ENCODE measurements around the gene RAD18. TPM values are rescaled to one million over a fixed set of nuclear protein-coding genes. Genes with fewer than 3 reads are reported as not detected.

Gene RAD18
- total RNA-seq, 1 donor from 2014 or later, result 6.0 TPM

DNA sequence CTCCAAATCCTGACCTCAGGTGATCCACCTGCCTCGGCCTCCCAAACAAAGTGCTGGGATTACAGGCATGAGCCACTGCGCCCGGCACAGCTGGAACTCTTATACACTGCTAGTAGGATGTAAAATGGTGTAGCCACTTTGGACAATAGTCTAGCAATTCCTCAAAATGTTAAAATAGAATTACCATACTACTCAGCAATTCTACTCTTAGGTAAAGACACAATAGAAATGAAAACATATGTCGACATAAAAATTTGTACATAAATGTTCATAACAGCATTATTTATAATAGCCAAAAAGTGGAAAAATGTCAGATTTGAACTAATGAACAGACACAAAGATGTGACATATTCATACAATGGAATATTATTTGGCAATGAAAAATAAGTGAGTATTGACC, 33.4 kb downstream of the RAD18 start:
- Mint-ChIP-seq H3K36me3 (ENCODE audit: low read depth, unreplicated experiment) (no peaks in the 10 kb centered on the region), H3K9me3 (ENCODE audit: unreplicated experiment) (peaks cover 2% of the 10 kb centered on the region), H3K27me3 (ENCODE audit: low read depth, unreplicated experiment) (no peaks in the 10 kb centered on the region), H3K4me1 (ENCODE audit: low read depth, unreplicated experiment) (no peaks in the 10 kb centered on the region), H3K4me3 (ENCODE audit: unreplicated experiment) (no peak overlapping the region), H3K27ac (ENCODE audit: unreplicated experiment) (no peak overlapping the region)
- Histone ChIP-seq H3K9ac (ENCODE audit: low read length) (no peak overlapping the region), H3K79me2 (ENCODE audit: insufficient read depth, low read length) (peaks cover 4% of the 10 kb centered on the region), H3K36me3 (ENCODE audit: insufficient read depth, low read length) (no peaks in the 10 kb centered on the region), H3K27ac (ENCODE audit: low read depth, low read length) (no peak overlapping the region), H3K27me3 (ENCODE audit: insufficient read depth, low read length) (no peaks in the 10 kb centered on the region), H2AFZ (ENCODE audit: low read depth, low read length) (no peak overlapping the region), H4K20me1 (ENCODE audit: insufficient read depth, low read length) (no peaks in the 10 kb centered on the region), H3K4me2 (ENCODE audit: low read length) (no peak overlapping the region), H3K9me3 (ENCODE audit: insufficient read depth, low read depth, low read length) (no peaks in the 10 kb centered on the region), H3K4me3 (ENCODE audit: insufficient read depth, low read depth, low read length) (no peak overlapping the region), H3K4me1 (ENCODE audit: insufficient read depth, low read length) (no peaks in the 10 kb centered on the region)
- DNase-seq (ENCODE audit: low read depth) (no peak), FAIRE-seq (no peak)
- TF ChIP-seq EZH2 (IDR thresholded peaks at IDR 0.05; ENCODE audit: insufficient read depth, low read length), result no peak
- TF ChIP-seq, protein P1, sequence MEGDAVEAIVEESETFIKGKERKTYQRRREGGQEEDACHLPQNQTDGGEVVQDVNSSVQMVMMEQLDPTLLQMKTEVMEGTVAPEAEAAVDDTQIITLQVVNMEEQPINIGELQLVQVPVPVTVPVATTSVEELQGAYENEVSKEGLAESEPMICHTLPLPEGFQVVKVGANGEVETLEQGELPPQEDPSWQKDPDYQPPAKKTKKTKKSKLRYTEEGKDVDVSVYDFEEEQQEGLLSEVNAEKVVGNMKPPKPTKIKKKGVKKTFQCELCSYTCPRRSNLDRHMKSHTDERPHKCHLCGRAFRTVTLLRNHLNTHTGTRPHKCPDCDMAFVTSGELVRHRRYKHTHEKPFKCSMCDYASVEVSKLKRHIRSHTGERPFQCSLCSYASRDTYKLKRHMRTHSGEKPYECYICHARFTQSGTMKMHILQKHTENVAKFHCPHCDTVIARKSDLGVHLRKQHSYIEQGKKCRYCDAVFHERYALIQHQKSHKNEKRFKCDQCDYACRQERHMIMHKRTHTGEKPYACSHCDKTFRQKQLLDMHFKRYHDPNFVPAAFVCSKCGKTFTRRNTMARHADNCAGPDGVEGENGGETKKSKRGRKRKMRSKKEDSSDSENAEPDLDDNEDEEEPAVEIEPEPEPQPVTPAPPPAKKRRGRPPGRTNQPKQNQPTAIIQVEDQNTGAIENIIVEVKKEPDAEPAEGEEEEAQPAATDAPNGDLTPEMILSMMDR (IDR thresholded peaks at IDR 0.05; ENCODE audit: insufficient read depth, low read depth, low read length), result no peak

DNA sequence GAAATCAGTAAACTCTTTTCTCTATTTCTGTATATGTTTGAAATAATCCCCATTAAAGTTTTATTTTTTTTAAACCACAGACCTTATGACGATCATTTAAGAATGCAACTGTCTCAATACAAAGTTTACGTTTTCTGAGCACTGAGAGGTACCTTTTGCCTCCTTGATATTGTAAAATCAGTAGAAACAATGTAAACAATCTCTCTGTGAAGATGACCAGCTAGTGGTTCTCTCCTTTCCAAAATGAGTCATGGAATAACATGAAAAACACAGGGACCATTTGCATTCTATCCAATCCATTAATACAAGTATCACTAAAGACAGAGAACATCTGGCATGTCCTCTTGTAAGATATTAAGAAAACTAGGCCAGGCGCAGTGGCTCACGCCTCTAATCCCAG, 48.8 kb downstream of the RAD18 start:
- Mint-ChIP-seq H3K4me1 (ENCODE audit: low read depth, unreplicated experiment) (no peaks in the 10 kb centered on the region), H3K4me3 (ENCODE audit: unreplicated experiment) (no peak overlapping the region), H3K9me3 (ENCODE audit: unreplicated experiment) (no peaks in the 10 kb centered on the region), H3K27me3 (ENCODE audit: low read depth, unreplicated experiment) (no peaks in the 10 kb centered on the region), H3K27ac (ENCODE audit: unreplicated experiment) (no peak overlapping the region), H3K36me3 (ENCODE audit: low read depth, unreplicated experiment) (no peaks in the 10 kb centered on the region)
- no peak for TF ChIP-seq EZH2 (IDR thresholded peaks at IDR 0.05; ENCODE audit: insufficient read depth, low read length)
- TF ChIP-seq, protein P1 (IDR thresholded peaks at IDR 0.05; ENCODE audit: insufficient read depth, low read depth, low read length), result no peak
- no peak overlapping the region for H2AFZ ChIP-seq (ENCODE audit: low read depth, low read length)
- no peaks in the 10 kb centered on the region for H3K27me3 ChIP-seq (ENCODE audit: insufficient read depth, low read length)
- H3K27ac ChIP-seq (ENCODE audit: low read depth, low read length), result no peak overlapping the region
- no peaks in the 10 kb centered on the region for H3K4me1 ChIP-seq (ENCODE audit: insufficient read depth, low read length)
- no peaks in the 10 kb centered on the region for H3K9me3 ChIP-seq (ENCODE audit: insufficient read depth, low read depth, low read length)
- H3K4me2 ChIP-seq (ENCODE audit: low read length), result no peak overlapping the region
- no peak for FAIRE-seq
- no peaks in the 10 kb centered on the region for H3K79me2 ChIP-seq (ENCODE audit: insufficient read depth, low read length)
- no peak overlapping the region for H3K9ac ChIP-seq (ENCODE audit: low read length)
- no peak for DNase-seq (ENCODE audit: low read depth)
- H3K4me3 ChIP-seq (ENCODE audit: insufficient read depth, low read depth, low read length), result no peak overlapping the region
- peaks cover 3% of the 10 kb centered on the region for H3K36me3 ChIP-seq (ENCODE audit: insufficient read depth, low read length)
- no peaks in the 10 kb centered on the region for H4K20me1 ChIP-seq (ENCODE audit: insufficient read depth, low read length)

DNA sequence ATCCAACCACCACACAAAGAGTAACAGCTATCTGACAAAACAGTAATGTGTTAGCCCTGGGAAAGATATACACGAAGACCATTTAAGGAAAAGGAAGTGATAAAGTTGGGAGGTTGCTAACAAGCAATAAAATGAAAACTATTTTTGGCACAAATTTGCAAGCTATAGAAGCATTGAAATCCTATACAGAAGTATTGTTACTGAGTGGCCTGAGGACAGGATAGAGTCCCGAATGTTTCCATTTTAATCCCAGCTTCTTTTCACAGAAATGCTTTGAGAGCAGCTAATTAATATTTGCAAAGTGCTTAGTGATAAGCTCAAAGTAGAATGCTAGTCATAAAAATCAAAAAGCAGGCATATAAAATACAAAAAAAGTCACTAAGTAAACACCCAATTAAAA, 51.5 kb downstream of the RAD18 start:
- H3K27me3 Mint-ChIP-seq (ENCODE audit: low read depth, unreplicated experiment), result no peaks in the 10 kb centered on the region
- no peaks in the 10 kb centered on the region for H3K27me3 ChIP-seq (ENCODE audit: insufficient read depth, low read length)
- no peak overlapping the region for H3K4me3 Mint-ChIP-seq (ENCODE audit: unreplicated experiment)
- no peaks in the 10 kb centered on the region for H3K9me3 ChIP-seq (ENCODE audit: insufficient read depth, low read depth, low read length)
- H3K9ac ChIP-seq (ENCODE audit: low read length), result no peak overlapping the region
- no peaks in the 10 kb centered on the region for H3K4me1 ChIP-seq (ENCODE audit: insufficient read depth, low read length)
- no peaks in the 10 kb centered on the region for H4K20me1 ChIP-seq (ENCODE audit: insufficient read depth, low read length)
- no peaks in the 10 kb centered on the region for H3K4me1 Mint-ChIP-seq (ENCODE audit: low read depth, unreplicated experiment)
- peak; percentile 54 for FAIRE-seq
- no peak for DNase-seq (ENCODE audit: low read depth)
- no peak overlapping the region for H3K4me2 ChIP-seq (ENCODE audit: low read length)
- H3K4me3 ChIP-seq (ENCODE audit: insufficient read depth, low read depth, low read length), result no peak overlapping the region
- no peak overlapping the region for H3K27ac Mint-ChIP-seq (ENCODE audit: unreplicated experiment)
- no peak overlapping the region for H3K27ac ChIP-seq (ENCODE audit: low read depth, low read length)
- H2AFZ ChIP-seq (ENCODE audit: low read depth, low read length), result no peak overlapping the region
- peaks cover 6% of the 10 kb centered on the region for H3K36me3 ChIP-seq (ENCODE audit: insufficient read depth, low read length)
- no peaks in the 10 kb centered on the region for H3K9me3 Mint-ChIP-seq (ENCODE audit: unreplicated experiment)
- H3K79me2 ChIP-seq (ENCODE audit: insufficient read depth, low read length), result no peaks in the 10 kb centered on the region
- no peaks in the 10 kb centered on the region for H3K36me3 Mint-ChIP-seq (ENCODE audit: low read depth, unreplicated experiment)
- TF ChIP-seq EZH2 (IDR thresholded peaks at IDR 0.05; ENCODE audit: insufficient read depth, low read length), result no peak
- TF ChIP-seq, protein P1 (IDR thresholded peaks at IDR 0.05; ENCODE audit: insufficient read depth, low read depth, low read length), result no peak

Data from astrocyte (in vitro differentiated cells and primary cell).